ENCODE results near the gene CREBBP. TPM values are rescaled to one million over a fixed set of nuclear protein-coding genes. Genes with fewer than 3 reads are reported as not detected.

Gene CREBBP
- total RNA-seq, 2 experiments from 2014 or later = 36.0 to 72.3 TPM

DNA sequence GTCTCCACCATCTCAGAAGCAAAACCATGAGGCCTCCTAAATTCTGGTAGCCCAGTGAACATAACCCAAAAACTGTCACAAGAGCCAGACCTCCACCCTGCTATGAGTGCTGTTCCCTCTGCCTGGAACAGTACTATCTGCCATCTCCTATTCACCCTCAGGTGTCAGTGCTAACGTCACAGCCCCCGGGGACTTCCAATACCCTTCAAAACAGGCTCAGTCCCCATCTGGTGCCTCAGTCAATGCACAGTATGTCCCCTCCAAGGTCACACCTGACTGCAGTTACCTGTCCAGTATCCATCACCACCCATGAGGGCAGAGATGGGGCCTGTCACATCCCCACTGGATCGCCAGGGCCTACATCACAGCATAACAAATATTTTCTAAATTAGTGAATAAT is 11.5 kb downstream of the CREBBP start:
- no peak for DNase-seq (ENCODE audit: low spot score)
- intact Hi-C loops (cut with micrococcal nuclease; ENCODE audit: unreplicated experiment) = loop anchor here (5.0 kb wide), 1 partner anchor 72 kb away; no protein-coding TSS in a partner anchor
- no peak overlapping the region for H2AFZ ChIP-seq (ENCODE audit: low read length)
- BruUV-seq (replicated peaks) = no TSS peak
- no peaks in the 10 kb centered on the region for H3K36me3 ChIP-seq (ENCODE audit: insufficient read depth, low read length)
- H3K27ac ChIP-seq (ENCODE audit: low read depth, low read length, poor library complexity, severe bottlenecking) = no peak overlapping the region
- H4K20me1 ChIP-seq (ENCODE audit: insufficient read depth, low read length) = peaks cover 52% of the 10 kb centered on the region
- CTCF ChIA-PET (ENCODE audit: unreplicated experiment) = no interaction called here
- TF ChIP-seq, protein P1, sequence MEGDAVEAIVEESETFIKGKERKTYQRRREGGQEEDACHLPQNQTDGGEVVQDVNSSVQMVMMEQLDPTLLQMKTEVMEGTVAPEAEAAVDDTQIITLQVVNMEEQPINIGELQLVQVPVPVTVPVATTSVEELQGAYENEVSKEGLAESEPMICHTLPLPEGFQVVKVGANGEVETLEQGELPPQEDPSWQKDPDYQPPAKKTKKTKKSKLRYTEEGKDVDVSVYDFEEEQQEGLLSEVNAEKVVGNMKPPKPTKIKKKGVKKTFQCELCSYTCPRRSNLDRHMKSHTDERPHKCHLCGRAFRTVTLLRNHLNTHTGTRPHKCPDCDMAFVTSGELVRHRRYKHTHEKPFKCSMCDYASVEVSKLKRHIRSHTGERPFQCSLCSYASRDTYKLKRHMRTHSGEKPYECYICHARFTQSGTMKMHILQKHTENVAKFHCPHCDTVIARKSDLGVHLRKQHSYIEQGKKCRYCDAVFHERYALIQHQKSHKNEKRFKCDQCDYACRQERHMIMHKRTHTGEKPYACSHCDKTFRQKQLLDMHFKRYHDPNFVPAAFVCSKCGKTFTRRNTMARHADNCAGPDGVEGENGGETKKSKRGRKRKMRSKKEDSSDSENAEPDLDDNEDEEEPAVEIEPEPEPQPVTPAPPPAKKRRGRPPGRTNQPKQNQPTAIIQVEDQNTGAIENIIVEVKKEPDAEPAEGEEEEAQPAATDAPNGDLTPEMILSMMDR (conservative IDR thresholded peaks at IDR 0.05; ENCODE audit: low read length) = no peak
- TF ChIP-seq EZH2phosphoT487 (IDR thresholded peaks at IDR 0.05; ENCODE audit: borderline replicate concordance, low read depth, low read length) = no peak
- H3K79me2 ChIP-seq (ENCODE audit: insufficient read depth, low read depth, low read length) = peaks cover 100% of the 10 kb centered on the region
- POLR2A ChIA-PET = no interaction called here
- H3K4me3 ChIP-seq (ENCODE audit: low read depth, low read length, poor library complexity, severe bottlenecking) = no peak overlapping the region
- H3K4me2 ChIP-seq (ENCODE audit: low read length) = no peak overlapping the region
- H3K4me1 ChIP-seq (ENCODE audit: insufficient read depth, low read length, poor library complexity, severe bottlenecking) = peaks cover 16% of the 10 kb centered on the region
- no peaks in the 10 kb centered on the region for H3K9me3 ChIP-seq (ENCODE audit: low read length)
- H3K9me2 ChIP-seq (ENCODE audit: insufficient read depth, low read length) = no peaks in the 10 kb centered on the region

DNA sequence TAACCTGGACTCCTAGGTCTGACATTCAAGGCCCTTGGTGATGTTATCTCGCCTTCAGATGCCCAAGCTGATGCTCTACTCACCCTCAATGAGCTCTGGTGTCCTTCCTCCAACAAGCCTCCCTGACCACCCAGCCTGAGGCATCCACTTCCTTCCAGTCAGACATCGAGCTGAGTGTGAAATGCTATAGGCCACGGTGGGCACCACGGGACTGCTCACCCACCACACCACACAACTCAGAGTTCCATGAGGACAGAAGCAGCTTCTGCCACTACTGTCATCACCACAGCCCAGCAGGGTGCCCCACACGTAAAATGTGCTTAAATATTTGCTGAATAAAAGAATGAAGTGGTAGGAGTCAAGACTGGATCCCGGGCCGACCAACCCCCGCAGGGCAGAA is 12.0 kb downstream of the CREBBP start:
- ChIA-PET POLR2A (interaction anchor here (1.1 kb wide), 1 partner anchor 10 kb away, joined by 3 read pairs; no protein-coding TSS in a partner anchor), CTCF (ENCODE audit: unreplicated experiment) (no interaction called here)

More for the DNA sequence above, 12.0 kb downstream of the CREBBP start:
- Histone ChIP-seq H3K79me2 (ENCODE audit: insufficient read depth, low read depth, low read length) (peaks cover 100% of the 10 kb centered on the region), H3K4me1 (ENCODE audit: insufficient read depth, low read length, poor library complexity, severe bottlenecking) (peaks cover 16% of the 10 kb centered on the region), H2AFZ (ENCODE audit: low read length) (no peak overlapping the region), H3K4me3 (ENCODE audit: low read depth, low read length, poor library complexity, severe bottlenecking) (no peak overlapping the region), H3K9me3 (ENCODE audit: low read length) (no peaks in the 10 kb centered on the region), H3K4me2 (ENCODE audit: low read length) (no peak overlapping the region), H3K9me2 (ENCODE audit: insufficient read depth, low read length) (no peaks in the 10 kb centered on the region), H3K36me3 (ENCODE audit: insufficient read depth, low read length) (no peaks in the 10 kb centered on the region), H3K27ac (ENCODE audit: low read depth, low read length, poor library complexity, severe bottlenecking) (no peak overlapping the region), H4K20me1 (ENCODE audit: insufficient read depth, low read length) (peaks cover 48% of the 10 kb centered on the region)
- DNase-seq (ENCODE audit: low spot score) = no peak
- TF ChIP-seq EZH2phosphoT487 (IDR thresholded peaks at IDR 0.05; ENCODE audit: borderline replicate concordance, low read depth, low read length) = no peak
- TF ChIP-seq, protein P1 (conservative IDR thresholded peaks at IDR 0.05; ENCODE audit: low read length) = no peak
- BruUV-seq (replicated peaks) = no TSS peak
- intact Hi-C loops (cut with micrococcal nuclease; ENCODE audit: unreplicated experiment) = loop anchor here (5.0 kb wide), 1 partner anchor 71 kb away; no protein-coding TSS in a partner anchor

Measured in OCI-LY7 (cell line).